ENCODE measurements around the gene NF1.
"Not testable (repeated sequence)": the region's sequence is repeated elsewhere in the genome, so short reads cannot be mapped to it uniquely, and the experiment has no call there.

Gene NF1

GRCh38 chr17:31355935-31356334 lies 261.2 kb downstream of the NF1 start:
- no peak for DNase-seq

DNA sequence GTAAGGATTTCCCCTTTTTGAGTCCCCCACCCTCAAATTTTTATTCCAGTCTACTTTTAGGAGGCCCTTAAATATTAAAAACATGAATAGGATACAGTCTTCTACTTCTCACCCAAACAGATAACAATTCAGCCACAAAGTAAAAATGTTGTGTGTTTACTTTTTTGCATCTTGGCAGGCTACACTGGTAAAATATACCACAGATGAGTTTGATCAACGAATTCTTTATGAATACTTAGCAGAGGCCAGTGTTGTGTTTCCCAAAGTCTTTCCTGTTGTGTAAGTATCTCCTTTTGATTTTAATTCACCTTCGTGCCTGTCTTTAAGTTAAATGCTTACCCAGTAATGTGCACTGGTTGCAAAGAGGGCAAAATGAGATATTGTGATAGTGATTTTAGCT lies 262.3 kb downstream of the NF1 start:
- DNase-seq = no peak

GRCh38 chr17:31357839-31358394 lies 263.1 kb downstream of the NF1 start:
- no peak for DNase-seq

GRCh38 chr17:31364012-31364411 lies 269.2 kb downstream of the NF1 start:
- no peak for DNase-seq

DNA sequence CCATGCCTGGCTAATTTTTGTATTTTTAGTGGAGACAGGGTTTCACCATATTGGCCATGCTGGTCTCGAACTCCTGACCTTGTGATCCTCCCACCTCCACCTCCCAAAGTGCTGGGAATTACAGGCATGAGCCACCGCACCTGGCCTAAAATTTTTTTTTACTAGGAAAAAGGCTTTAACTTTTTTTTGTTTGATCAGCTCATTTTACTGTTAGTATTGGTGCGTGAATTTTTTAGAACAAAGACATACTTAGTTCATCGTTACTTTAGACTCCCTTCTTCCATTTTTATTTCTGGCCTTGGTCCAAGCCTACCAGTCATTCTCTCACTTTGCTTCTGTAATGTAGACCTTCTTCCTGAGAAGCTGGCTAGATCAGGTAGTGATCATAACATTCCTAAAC lies 271.3 kb downstream of the NF1 start:
- no peak for DNase-seq

DNA sequence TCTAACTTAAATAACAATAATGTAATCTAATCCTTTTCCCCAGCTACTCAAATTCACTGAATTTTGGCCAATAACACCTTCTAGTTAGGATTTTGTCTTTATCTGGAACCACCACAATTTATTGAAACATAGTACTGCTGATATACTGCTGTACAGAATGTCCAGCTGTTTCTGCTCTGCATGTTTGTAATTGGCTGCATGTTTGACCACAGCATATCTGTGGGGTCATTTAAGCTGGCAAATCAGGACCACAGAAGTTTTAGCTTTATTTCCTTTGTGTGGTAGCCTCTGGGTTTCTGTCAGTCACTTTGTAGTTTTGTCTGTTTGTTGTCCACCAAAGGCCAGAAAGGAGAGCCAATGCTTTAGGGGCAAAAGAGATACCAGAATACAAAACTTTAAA lies 274.5 kb downstream of the NF1 start:
- no peak for DNase-seq

GRCh38 chr17:31371511-31372097 lies 276.8 kb downstream of the NF1 start:
- DNase-seq = no peak

DNA sequence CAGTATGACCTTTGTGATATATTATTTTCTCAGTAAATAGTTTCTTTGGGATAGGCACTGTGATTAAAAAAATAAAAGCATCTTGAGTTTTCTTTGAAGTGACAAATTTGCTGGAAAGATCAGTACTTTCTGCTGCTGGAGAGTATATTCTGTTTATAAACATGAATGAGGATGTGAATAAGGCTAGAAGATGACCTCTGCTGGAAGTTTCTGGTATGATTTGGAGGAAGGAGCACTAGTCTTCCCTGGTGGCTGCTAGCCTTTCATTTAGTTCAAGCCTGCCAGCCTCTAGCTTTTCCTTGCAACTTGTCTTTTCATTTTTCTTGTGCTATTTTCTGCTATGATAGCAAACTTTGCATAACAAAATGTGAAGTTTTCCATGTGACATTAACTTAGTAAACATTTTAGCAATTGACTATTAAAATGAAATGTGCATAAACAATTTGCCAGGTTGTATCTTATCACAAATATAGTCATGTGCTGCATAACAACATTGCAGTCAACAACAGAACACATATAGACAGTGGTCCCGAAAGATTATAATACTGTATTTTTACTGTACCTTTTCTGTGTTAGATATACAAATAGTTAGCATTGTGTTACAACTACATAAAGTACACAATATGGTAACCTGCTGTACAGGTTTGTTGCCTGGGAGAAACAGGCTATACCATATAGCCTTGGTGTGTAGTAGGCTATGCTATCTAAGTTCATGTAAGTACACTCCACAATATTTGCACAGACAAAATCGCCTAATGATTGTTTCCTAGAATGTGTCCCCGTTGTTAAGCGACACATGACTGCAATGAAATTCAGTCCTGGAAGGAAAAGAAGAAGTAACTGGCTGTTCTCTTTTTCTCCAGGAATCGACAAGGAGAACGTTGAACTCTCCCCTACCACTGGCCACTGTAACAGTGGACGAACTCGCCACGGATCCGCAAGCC lies 278.6 kb downstream of the NF1 start:
- DNase-seq = no peak

GRCh38 chr17:31374094-31374447 lies 279.3 kb downstream of the NF1 start:
- DNase-seq = no peak

DNA sequence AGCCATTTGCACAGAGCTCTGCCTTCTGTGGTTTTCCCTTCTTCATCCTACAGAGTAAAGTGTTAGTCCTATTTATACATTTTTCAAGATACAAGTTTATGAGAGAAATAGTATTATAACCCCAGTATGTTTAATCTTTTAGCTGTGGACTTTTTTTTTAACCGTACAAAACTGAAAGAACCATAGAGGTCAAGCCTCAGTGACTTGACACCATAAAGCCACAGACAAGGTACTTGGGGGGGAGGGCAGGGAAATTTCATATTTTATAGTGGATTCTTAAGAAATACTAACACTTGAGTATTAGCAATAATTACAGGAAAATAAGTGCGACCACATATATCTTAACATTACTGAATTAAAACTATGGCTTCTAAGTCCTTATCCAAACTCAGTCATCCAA lies 279.7 kb downstream of the NF1 start:
- DNase-seq = no peak

- no peak for DNase-seq
Measured at GRCh38 chr17:31378638-31379037, 283.9 kb downstream of the NF1 start.

DNA sequence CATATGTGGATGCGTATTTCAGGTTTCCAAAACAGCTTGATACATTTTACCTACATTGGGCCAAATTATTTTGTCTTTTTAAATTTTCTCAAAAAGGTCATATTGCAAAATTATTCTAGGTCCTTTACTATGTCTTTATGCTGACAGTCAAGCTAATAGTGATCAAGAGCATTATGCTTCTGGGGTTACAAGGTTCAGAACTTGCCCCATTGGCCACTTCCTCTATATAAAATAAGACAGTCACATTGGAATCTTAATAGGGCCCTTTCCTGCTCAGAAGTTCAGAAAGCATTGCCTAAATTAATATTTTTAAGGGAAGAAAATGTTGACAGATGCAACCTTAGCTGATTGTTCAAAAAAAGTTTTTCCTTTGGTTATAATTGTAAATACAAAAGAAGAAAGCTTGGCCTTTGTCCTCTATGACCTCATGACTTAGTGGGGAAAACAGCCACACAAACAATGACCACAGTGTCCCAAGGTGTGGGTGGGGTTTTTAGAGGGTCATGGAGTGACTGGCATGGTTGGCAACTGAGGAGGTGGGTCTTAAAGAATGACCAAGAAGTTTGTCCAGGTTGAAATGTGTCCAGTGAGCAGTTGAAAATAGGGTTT lies 284.9 kb downstream of the NF1 start:
- no peak for DNase-seq

DNA sequence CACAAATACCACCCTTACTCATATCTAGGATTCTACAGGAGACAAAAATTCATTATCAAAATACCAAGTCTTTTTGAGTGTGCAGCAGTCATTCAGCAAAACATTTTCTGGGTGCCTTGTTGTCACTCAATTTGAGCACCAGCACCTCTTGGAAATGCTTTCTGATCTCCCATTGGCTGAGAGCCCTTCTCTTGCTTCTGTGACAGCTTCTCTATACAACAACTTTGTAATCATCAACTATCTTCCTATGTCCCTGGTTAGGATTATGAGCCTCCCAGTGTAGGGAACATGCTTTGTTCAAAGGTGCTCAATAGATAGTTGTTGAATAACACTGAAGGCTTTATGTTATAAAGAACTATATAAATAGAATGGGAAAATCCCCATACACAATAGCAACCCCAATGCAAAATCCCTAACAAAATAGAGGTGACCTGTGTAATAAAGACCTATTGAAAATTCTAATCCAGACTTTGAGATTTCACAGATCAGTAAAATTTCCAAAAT lies 286.4 kb downstream of the NF1 start:
- DNase-seq = no peak

- not testable (repeated sequence) for DNase-seq
Measured at GRCh38 chr17:31382668-31383275, 288.0 kb downstream of the NF1 start.

- not testable (repeated sequence) for DNase-seq
Measured at GRCh38 chr17:31383488-31383887, 288.7 kb downstream of the NF1 start.

GRCh38 chr17:31385428-31386285 lies 290.9 kb downstream of the NF1 start:
- DNase-seq = no peak

- no peak for DNase-seq
Measured at GRCh38 chr17:31386542-31387075, 291.8 kb downstream of the NF1 start.

- DNase-seq = no peak
Measured at GRCh38 chr17:31387438-31387837, 292.7 kb downstream of the NF1 start.

DNA sequence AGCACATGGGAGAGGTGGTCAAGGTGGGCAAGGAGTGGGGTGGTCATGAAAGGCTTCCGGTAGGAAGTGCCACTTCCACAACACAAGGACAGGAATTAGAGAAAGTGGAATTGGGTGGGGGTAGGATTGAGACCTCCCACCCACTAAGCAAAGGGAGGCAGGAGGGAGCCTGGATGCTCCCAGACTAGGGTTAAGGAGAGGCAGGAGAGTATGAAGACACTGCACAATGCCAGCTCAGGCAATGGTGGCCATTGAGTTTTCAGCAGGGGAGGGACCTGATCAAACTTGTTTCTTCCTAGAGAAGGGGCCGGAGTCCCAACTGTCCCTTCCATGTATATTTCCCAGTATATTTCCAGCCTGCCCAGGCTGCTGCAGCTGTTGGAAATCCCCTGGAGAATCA lies 293.6 kb downstream of the NF1 start:
- no peak for DNase-seq

DNA sequence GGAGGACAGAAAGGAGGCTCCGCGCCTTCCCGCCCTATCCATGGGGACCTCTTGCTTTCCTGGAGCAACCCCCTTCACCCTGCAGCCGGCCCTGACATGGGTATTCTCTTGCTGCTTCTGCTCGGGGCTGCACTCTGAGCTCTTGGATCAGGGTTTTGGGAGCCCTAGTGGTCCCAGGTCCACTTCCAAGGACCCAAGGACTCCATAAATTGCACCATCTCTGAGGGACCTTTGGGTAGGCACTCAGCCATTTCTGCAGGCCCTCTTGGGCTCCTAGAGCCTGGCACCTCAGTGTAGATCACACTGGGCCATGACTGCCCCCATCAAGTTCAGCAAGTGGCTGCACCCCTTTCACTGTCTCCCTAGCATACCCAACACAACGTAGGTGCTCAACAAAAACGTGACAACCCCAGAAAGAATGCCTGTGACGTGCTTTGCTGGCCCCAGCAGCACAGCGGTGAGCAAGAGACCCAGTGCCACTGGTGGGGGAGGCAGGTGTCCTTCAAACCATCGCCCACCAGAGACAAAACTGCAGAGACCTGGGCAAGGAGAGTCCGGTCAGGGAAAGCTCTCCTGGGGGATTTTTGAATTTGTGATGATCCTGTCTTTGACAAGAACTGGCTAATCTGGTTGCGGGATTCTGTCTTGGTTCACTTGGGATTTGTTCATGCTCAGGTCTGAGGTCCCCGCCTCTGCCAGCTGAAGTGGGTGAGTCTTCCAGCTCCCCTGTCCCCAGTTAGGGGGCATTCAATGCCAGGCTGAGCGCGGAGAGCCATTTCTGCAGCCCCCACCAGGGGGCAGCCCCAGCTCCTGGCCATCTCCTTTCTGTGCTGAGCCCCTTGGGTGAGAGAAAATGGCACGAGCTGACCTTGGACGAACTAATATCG lies 294.2 kb downstream of the NF1 start:
- DNase-seq = no peak

Data from activated gamma-delta T cell (primary cell).